ENCODE results near the gene PPP1R14C. TPM values are rescaled to one million over a fixed set of nuclear protein-coding genes. Genes with fewer than 3 reads are reported as not detected.
"Not testable (repeated sequence)": the region's sequence is repeated elsewhere in the genome, so short reads cannot be mapped to it uniquely, and the experiment has no call there.

The PPP1R14C gene
- total RNA-seq, 1 experiment from 2014 or later: not detected

DNA sequence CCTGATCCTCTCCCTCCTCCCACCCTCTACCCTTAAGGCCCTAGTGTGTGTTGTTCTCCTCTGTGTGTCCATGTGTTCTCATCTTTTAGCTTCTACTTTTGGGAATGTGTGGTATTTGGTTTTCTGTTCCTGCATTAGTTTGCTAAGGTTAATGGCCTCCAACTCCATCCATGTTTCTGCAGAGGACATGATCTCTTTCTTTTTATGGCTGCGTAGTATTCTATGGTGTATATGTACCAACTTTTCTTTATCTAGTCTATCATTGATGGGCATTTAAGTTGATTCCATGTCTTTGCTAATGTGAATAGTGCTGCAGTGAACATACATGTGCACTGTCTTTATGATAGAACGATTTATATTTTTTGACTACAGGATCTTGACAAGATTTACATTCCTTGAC, 44.6 kb downstream of the PPP1R14C start:
- DNase-seq (ENCODE audit: extremely low read depth, low read depth): not testable (repeated sequence)

GRCh38 chr6:150189122-150189521, 46.3 kb downstream of the PPP1R14C start:
- DNase-seq (ENCODE audit: extremely low read depth, low read depth): no peak

- DNase-seq (ENCODE audit: extremely low read depth, low read depth): no peak
Observed at GRCh38 chr6:150191809-150192208, 49.0 kb downstream of the PPP1R14C start.

GRCh38 chr6:150194195-150194594, 51.4 kb downstream of the PPP1R14C start:
- no peak for DNase-seq (ENCODE audit: extremely low read depth, low read depth)

- DNase-seq (ENCODE audit: extremely low read depth, low read depth): no peak
Observed at GRCh38 chr6:150195996-150196417, 53.2 kb downstream of the PPP1R14C start.

DNA sequence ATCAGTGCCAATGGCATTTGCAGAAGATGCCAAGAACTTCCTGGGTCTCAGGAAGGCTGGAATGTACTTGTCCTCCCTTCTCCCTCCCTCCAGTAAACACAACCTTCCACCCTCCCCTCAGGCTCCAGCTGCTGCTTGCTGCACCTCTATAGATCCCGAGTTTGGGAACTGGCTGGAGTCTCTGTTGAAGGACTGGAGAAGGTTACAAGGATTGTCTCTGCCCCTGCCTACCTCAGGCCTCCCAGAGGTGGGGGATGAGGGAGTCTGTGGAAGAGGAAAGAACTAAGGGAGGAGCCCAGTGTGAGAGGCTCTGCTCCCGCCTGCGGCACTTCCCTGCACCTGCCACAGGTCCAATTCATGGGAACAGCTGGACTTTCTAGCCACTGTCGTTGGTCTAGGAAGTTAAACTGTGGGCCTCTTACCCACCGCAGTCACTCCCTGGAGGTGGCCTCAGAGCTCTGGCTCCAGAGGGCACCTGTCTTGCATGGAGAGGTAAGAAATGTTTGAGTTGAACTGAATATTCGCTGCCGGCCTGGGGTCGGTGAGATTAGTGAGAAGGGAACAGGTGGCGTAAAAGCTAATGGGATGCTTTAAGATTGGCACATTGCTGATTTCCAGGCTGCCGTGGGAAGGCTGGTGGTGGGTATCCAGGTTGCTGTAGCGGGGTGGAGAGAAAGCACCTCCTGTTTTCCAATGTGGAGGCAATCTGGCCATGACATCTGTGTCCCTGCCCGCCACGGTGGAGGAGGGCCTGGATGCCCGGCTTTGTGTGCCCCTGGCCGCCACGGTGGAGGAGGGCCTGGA, 54.3 kb downstream of the PPP1R14C start:
- DNase-seq (ENCODE audit: extremely low read depth, low read depth): no peak

- DNase-seq (ENCODE audit: extremely low read depth, low read depth): no peak
Observed at GRCh38 chr6:150198532-150198931, 55.7 kb downstream of the PPP1R14C start.

DNA sequence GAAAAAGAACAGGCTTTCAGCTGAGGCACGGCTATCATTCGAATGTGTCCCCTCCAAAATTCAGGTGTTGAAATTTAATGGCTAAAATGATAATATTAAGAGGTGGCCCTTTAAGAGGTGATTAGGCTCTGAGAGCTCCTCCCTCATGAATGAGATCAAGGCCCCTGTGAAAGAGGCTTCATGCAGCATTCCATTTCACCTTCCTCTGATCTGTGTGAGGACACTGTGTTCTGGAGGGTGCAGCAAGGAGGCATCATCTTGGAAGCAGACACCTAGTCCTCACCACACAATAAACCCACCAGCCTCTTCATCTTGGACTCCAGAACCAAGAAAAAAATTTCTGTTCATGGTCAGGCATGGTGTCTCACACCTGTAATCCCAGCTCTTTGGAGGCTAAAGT, 56.4 kb downstream of the PPP1R14C start:
- no peak for DNase-seq (ENCODE audit: extremely low read depth, low read depth)

DNA sequence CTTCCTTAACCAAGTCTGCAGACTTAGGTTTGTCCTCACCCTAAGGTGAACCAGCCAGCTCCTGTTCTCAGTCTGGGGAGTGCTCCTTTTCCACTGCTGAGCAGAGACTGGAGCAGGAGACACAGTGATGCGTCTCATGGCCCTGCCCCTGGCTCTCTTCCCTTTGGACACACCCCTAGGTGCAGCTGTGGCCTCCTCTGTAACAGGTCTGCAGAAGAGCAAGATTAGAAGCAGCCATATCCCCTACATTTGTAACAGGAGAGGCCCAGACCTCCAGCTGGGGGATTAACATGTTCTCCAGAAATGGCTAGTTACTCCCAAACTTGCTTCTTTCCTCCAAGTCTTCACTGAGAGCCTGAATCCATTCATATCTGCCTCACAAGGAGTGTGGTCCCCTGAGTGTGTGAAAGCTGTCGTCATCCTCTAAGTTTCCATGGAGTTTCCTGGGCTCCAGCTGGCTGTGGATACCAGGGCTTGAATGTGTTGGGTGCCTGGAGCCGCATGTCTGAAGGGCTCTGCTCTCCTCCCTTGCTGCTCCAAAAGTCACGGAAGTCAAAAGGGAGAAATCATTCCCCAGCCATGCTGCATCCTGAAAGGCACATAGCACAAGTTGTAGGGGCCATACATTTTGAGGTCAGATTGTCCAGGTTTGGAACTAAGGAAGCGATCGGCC, 57.7 kb downstream of the PPP1R14C start:
- no peak for DNase-seq (ENCODE audit: extremely low read depth, low read depth)

DNA sequence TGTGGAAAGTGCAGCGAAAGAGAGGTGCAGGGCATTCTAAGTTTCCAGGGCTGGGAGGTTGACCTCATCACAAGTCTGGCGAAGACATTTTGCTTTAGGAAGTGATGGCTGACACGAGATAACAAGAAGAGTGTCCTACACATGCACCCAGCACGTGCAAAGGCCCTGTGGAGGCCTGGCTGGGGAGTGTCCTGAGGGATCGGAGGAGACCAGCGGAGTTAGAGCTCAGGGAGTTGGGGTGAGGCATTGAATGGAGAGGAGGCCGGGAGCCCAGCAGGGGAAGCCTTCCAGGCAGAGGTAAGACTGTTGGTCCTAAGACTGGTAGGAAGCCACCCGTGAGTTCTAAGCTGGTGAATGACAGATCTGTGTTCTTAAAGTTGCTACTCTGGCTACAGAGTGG, 58.4 kb downstream of the PPP1R14C start:
- no peak for DNase-seq (ENCODE audit: extremely low read depth, low read depth)

DNA sequence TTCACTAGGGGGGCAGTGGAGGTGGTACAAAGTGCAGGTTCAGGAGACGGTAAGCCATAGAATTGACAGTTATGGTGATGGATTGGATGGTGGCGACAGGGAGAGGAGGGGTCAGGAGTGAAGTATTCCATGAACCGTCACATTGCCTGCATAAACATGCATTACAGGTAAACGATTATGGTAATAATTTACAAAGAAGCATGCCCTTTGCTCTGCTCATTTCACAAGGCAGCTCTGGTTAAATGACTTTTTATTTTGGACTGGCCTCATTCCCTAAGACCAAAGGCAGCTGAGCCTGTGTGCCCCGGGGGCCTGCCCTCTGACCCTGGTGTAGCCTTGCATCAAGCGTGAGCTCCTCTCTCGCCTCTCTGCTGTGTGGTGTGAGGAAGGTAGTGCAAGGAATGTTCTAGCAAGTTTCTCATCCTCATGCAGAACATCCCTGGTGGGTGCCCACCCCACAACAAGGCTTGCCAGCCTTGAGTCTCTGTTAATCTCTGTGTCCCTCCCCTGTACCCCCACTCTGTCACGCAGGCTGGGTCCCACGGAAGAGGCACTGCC, 59.0 kb downstream of the PPP1R14C start:
- no peak for DNase-seq (ENCODE audit: extremely low read depth, low read depth)

DNA sequence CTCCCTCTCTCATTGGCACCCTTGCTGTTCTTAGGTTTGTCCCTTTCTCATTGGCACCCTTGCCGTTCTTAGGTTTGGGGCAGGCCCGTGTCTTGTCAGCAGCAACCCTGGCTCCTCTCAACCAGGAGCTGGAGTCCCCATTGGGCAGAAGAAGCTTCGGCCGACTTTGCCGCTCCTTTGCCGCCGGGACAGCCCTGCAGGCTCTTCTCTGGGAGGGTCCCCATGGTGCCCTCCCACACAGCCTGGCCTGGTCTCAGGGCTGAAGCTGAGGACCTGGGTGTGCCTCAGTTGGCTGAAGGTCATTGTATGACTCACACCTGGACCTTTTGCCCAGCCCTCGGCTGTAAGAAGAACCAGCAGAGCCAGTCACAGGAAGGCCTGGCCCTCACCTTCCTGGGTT, 59.6 kb downstream of the PPP1R14C start:
- DNase-seq (ENCODE audit: extremely low read depth, low read depth): no peak

DNA sequence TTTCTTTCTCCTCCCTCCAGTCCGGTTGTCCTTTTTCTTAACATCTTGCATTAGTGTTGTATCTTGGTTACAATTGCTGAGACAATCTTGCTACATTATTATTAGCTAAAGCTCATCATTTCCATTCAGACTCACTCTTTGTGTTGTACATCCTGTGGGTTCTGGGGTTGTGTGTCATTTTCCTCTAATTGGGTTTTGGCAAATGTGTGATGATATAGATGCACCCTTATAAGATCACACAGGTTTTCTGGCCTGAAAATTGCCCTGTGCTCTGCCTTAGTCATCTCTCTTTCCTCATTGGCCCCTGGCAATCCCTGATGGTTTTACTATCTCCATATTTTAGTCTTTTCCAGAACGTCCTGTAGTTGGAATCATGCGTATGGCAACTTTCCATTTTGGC, 60.1 kb downstream of the PPP1R14C start:
- no peak for DNase-seq (ENCODE audit: extremely low read depth, low read depth)

DNA sequence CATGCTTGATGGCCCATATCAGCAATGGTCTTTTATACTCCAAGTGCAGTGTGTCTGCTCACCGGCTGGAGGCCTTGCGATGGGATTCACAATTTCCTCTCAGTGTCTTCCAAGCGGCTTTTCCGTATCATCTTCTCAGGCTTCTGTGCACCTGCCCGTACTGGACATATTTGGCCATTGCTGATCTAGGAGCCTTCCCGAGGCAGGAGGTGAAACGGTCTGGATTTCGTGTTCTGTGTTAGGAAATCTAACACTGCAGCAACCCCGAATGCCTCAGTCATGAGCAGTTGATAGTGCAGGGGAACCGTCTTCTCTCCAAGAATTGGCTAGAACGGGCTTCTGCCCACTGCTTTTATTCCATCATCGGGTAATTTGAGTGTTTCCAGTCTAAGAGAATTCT, 60.5 kb downstream of the PPP1R14C start:
- no peak for DNase-seq (ENCODE audit: extremely low read depth, low read depth)

DNA sequence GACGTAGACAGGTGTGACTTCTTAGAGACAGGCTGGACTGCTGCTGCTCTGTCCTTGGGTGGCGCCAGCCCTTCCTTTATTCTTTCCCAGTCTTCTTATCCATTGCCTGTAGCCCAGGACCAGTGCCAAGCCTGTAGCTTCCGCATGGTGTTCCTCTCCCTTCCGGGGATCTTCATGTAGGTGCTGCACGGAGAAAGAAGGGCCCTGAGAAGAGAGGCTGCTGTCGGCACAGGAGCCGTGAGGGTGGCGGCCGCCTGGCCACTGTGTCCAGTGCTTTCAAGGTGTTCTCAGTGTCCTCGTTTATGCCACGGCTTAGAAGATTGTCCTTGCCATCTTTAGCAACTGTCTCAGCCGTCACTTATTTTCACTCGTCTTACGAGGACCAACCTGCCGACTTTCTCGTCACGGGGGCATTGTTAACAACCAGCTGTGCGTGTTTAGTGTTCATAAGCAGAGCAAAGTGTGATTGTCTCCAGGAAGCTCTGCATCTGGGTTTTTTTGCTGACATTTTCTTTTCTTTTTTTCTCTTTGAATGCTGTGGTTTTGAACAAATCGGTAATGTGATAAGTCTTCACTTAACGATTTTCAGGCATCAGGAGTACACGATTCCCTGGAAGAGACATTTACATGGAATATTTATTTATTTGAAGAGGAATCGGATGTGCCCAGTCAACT, 61.2 kb downstream of the PPP1R14C start:
- DNase-seq (ENCODE audit: extremely low read depth, low read depth): no peak

DNA sequence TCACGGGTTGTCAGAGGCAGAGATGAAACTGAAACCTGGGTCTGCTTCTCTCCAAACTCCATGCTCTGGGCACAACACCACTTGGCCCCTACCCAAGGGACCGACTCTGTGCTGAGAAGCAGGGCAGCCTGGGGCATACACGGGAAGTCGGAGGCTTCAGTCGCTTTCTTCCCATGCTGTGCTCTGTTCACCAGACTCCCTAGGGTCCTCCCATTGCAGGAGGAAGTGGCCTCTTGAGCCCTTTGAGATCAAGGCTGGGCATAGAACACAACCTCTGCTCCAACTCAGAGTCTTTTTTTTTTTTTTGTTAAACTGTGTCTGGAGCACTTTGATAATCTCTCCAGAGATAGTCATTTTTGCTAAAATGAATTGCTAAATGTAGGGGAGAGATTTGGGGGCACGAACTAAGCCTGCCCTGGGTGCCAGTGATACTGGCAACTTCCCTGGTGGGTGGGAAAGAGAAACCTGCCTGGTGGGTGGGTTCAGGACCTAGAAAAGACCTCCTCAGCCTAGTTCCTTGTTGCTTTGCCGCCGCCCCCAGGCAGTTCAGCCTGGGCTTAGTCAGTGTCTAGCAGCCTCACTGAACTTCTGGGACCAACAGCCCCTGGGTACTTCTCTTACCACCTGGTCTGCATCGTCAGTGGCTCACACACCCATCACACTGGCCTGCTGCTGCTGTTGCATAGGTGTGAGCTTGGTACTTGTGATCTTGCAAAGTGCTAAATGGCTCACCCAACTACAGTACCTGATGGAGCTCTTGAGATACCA, 62.0 kb downstream of the PPP1R14C start:
- no peak for DNase-seq (ENCODE audit: extremely low read depth, low read depth)

- DNase-seq (ENCODE audit: extremely low read depth, low read depth): no peak
Observed at GRCh38 chr6:150207931-150208570, 65.2 kb downstream of the PPP1R14C start.

- DNase-seq (ENCODE audit: extremely low read depth, low read depth): no peak
Observed at GRCh38 chr6:150208611-150209352, 65.9 kb downstream of the PPP1R14C start.

GRCh38 chr6:150209415-150209814, 66.6 kb downstream of the PPP1R14C start:
- DNase-seq (ENCODE audit: extremely low read depth, low read depth): no peak

Measured in NCI-H460 (cell line).